T-helper 1 cell treated with Interleukin-12 subunit alpha and Interleukin-12 subunit beta and Interleukin-4 antibody, amounts not matched to agents 30 ng/mL and 1 ng/mL, for 36 hours (primary cell): ENCODE data around the gene TMEM178B. TPM values are rescaled to one million over a fixed set of nuclear protein-coding genes. Genes with fewer than 3 reads are reported as not detected.
"Not testable (repeated sequence)": the region's sequence is repeated elsewhere in the genome, so short reads cannot be mapped to it uniquely, and the experiment has no call there.

Experiments
- intact Hi-C: fragments of 100-400 bp; cut with micrococcal nuclease; formaldehyde crosslinking; loops from one replicate; pipeline ENCODE4 v1.15.1; 2024
- total RNA-seq: library from RNA; stranded (reverse); gene quantifications from 2 replicates; pipeline ENCODE4 v1.2.3, GENCODE V29; 2022

Gene TMEM178B
- 4.4 and 6.5 TPM in 2 replicates for total RNA-seq

DNA sequence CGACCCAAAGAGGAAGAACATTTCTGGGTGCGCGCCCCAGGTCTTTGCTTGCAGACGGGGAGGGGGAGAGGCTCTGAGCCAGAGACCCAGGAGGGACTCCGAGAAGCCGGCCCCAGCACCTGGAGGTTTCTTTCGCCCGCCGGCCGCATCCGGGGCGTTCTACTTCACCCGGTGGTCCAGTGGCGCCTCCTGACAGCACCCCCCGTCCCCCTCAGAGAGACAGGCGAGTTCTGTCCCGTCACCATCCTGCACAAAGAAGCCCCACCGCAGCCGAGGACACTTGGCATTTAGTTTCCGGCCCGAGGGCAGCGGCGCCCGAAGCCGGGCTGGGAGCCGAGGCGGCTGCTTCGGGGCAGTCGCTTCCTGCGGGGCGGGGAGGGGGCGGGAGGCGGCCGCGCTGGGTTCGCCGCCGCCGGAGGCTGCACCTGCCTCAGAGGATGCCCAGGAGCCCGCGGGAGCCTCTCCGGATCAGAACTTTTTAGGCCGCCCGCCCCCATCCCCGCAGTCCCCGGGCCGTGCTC lies at the start of gene TMEM178B:
Gene TMEM178B, plus strand, starts transcription at position 424 of the 521 bp plus-strand sequence.
- intact Hi-C loops, result loop anchor here (2.0 to 10.0 kb wide), 8 partner anchors 51 to 665 kb away; partner anchors contain the start of genes MKRN1, NDUFB2 and SSBP1

GRCh38 chr7:141024668-141025067 lies 49.2 kb upstream of the TMEM178B start:
- intact Hi-C loops, result no loop called here

DNA sequence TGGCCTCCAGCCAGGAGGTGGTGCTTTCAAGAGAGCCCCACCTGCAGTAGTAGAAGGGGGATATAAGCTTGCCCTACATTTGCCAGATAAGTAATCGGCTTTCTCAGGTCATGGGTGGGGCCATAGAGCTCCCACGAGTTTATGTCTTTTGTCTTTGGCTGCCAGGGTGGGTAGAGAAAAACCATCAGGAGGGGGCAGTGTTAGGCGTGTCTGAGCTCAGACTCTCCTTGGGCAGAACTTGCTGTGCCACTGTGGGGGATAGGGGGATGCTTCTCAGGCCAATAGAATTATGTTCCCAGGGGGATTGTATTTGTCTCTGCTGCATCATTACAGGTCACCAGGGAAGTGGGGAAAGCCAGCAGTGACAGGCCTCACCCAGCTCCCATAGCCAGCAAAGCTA lies 46.8 kb upstream of the TMEM178B start:
- intact Hi-C loops, result no loop called here

DNA sequence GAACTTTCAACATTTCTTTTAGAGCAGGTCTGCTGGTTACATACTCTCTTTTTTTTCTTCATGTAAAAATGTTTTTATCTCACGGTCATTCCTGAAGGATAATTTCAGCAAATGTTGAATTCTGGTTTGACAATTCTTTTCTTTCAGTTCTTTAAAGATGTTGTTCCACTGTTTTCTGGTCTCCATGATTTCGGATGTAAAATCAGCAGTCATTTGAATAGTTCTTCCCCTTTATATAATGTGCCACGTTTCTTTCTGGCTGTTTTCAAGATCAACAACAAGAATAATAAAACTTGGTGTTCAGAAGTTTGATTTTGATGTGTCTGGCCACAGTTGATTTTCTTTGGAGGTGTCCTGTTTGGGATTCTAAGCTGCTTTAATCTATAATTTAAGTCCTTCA lies 45.1 kb upstream of the TMEM178B start:
- intact Hi-C loops, result no loop called here

DNA sequence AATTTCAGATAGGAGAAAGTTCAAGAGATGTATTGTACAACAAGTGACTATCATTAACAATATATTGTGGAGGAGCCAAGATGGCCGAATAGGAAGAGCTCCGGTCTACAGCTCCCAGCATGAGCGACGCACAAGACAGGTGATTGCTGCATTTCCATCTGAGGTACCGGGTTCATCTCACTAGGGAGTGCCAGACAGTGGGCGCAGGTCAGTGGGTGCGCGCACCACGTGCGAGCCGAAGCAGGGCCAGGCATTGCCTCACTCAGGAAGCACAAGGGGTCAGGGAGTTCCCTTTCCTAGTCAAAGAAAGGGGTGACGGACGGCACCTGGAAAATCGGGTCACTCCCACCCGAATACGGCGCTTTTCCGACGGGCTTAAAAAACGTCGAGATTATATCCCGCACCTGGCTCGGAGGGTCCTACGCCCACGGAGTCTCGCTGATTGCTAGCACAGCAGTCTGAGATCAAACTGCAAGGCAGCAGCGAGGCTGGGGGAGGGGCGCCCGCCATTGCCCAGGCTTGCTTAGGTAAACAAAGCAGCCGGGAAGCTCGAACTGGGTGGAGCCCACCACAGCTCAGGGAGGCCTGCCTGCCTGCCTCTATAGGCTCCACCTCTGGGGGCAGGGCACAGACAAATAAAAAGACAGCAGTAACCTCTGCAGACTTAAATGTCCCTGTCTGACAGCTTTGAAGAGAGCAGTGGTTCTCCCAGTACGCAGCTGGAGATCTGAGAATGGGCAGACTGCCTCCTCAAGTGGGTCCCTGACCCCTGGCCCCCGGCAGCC lies 41.1 kb upstream of the TMEM178B start:
- intact Hi-C loops, result not testable (repeated sequence)

- intact Hi-C loops, result not testable (repeated sequence)
Observed at GRCh38 chr7:141038100-141038499, 35.8 kb upstream of the TMEM178B start.

DNA sequence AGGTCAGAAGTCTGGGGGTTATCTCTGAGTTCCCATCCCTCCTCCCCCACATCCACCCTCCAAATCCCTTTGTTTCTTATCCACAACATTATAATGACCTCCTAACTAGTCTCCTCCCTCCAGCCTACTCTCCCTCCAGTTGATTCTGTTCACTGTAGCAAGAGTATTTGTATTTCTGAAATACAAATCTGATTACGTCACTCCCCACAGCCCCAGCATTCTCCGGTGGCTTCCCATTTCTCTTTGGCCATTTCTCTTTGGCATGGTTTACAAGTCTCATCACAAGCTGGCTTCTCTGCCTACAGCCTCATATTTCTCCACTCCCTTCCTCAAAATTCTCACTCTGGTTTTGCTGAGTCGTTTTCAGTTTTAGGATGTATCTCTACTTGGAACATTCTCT lies 34.5 kb upstream of the TMEM178B start:
- intact Hi-C loops, result no loop called here

DNA sequence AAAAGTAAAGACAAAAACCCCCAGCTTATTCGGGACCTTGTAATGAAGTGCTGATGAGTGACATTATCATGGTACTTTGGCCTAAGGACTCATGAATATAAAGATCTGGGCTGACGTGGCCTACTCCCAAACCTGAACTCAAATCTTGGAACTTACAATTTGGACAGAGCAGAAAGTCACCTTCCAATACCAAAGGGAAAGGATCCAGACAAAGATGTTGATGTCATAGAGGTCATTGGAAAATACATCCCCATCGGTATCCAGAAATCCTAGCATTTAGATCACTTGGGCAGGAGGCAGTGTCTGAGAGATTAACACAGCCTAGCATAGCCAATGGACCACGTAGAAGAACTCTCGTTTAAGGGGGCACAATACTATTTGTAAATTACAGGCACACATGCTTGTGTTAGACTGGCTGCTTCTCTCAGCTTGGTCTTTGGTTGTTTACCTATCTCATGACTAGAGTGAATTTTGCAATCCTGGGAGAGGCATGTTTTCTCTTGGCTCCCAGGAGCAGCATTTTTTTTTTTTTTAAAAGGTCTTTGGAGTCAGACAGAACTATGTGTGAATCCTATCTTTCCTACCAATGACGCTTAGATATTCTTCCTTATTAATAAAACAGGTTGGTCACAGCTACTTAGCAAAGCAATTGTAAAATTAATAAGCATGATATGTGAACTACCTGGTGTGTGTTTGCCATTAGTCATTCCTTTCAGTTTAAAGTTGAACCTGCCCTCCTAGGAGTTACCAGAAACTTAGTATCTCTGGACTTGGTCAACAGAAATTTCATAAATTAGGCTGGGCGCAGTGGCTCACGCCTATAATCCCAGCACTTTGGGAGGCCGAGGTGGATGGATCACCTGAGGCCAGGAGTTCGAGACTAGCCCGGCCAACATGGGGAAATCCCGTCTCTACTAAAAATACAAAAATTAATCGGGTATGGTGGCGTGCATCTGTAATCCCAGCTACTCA lies 31.4 kb upstream of the TMEM178B start:
- intact Hi-C loops, result no loop called here

DNA sequence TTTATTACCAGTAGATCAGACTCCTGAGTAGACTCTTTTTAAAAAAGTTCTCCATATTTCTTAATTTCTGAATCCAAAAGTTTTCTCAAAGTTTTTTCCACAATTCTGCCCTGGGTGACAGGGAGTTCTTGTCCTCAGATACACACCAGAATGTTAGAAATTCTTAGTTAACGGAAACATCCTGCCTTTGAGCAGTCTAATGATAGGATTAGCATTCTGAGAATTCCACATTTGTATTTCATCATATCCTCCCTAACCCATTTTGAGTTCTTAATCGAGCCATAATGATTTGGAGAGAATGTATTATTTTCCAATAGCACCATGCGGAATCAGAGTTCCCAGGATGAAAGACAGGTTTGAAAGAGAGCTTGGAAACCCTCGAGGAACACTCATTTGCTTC lies 30.2 kb upstream of the TMEM178B start:
- intact Hi-C loops, result no loop called here

DNA sequence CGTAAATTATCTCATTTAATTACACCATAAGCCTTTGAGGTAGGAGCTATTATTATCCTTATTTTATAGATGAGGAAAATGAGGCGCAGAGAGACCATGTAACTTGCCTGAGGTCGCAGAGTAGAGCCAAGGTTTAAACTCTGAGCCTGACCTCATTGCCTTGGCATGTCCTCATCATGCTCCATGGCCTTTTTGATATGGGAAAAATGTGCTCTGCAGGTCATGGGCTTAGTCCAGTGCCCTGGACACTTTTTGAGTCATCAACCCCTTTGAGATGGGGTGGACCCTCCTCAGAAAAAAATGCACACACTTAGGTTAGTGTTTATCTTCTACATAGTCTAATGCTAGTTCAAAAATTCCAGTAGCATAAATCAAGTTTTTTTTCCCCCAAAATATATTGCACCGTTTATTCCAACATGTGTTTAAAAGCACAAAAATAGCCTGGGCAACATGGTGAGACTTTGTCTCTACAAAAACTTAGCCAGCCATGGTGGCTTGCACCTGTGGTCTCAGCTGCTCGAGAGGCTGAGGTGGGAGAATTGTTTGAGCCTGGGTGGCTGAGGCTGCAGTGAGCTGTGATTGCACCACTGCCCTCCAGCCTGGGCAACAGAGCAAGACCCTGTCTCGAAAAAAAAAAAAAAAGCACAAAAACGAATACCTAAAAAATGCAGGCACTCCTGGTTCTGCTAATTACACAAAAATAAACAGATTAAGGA lies 28.6 kb upstream of the TMEM178B start:
- intact Hi-C loops, result no loop called here

- intact Hi-C loops, result no loop called here
Observed at GRCh38 chr7:141045842-141046620, 27.8 kb upstream of the TMEM178B start.

GRCh38 chr7:141053626-141054025 lies 20.2 kb upstream of the TMEM178B start:
- intact Hi-C loops, result loop anchor here (1.0 kb wide), 4 partner anchors 19 to 878 kb away; partner anchors contain the start of gene MRPS33

DNA sequence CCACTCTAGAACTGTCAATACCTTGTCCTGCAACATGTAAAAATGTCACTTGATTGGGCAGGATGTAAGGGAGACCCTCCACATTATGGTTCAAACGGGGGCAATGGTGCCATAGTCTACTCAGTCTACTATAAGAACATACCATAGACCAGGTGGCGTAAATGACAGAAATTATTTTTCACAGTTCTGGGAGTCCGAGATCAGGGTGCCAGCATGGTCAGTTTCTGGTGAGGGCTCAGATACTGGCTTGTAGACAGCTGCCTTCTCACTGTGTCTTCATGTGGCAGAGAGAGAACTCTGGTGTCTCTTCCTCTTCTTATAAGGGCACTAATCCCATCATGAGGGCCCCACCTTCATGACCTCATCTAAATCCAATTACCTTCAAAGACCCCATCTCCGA lies 18.7 kb upstream of the TMEM178B start:
- intact Hi-C loops, result no loop called here

DNA sequence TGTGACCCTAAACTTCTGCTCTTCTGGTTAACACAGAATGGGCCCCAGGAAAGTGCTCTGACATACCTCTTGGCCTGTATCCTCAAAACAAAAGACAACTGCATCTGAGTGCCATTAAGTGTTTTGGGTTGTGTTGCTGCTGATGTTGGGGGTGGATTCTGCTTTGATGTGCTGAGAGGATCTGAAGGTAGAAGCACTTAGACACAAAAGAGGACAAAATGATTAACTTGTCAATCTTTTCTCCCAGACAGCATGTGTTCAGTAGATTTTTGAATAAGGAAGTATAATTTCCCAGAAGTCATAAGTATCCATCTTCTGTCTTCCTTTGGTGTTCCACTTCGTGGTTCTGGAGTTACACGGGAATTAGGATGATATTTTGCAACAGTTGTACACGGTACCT lies 16.1 kb upstream of the TMEM178B start:
- intact Hi-C loops, result no loop called here

GRCh38 chr7:141067856-141068255 lies 6.0 kb upstream of the TMEM178B start:
- intact Hi-C loops, result not testable (repeated sequence)

DNA sequence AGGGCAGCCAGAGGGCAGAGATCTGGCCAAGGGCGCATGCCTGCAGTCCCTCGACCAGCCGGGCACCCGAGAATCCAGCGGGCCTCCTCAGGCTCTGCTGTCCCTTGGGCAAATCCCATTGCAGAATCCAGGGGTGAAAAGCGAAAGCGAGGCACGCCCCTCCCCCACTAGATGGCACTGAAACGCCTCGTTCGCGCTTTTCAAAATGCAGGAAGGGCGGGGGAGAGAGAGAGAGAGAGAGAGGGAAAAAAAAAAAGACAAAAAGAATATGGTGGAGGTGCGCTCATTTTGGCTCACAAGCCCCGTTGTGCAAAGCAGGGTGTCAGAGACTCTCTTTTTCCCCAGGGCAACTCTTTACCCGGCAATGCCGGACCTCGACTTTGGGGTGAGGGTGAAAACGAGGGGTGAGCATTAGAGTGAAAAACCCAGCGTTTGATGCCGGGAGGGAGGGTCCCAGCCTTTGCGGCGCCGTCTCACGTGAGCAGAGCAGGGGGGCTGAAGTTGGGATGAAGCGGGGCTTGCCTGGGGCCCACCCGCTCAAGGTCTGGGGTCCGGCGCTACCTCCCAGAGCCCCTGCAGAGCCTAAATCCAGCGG lies 2.5 kb upstream of the TMEM178B start:
- intact Hi-C loops, result loop anchor here (2.0 to 10.0 kb wide), 5 partner anchors 147 to 594 kb away; partner anchors contain the start of genes BRAF, MKRN1 and NDUFB2

GRCh38 chr7:141071855-141072547 lies 1.9 kb upstream of the TMEM178B start:
- intact Hi-C loops, result loop anchor here (1.0 to 10.0 kb wide), 11 partner anchors 19 to 595 kb away; partner anchors contain the start of genes BRAF, MKRN1 and NDUFB2

GRCh38 chr7:141072548-141073172 lies 1.2 kb upstream of the TMEM178B start:
- intact Hi-C loops, result loop anchor here (1.0 to 10.0 kb wide), 10 partner anchors 19 to 595 kb away; partner anchors contain the start of genes MKRN1 and NDUFB2
